GM18909 (cell line): Measurements from ENCODE around the gene KCNK13.
A peak's percentile ranks its signal among the peaks of the same experiment; 100 is the strongest.
"Not testable (repeated sequence)": the region's sequence is repeated elsewhere in the genome, so short reads cannot be mapped to it uniquely, and the experiment has no call there.

Experiments used
- ATAC-seq: cut with Tn5 transposase; IDR thresholded peaks from one replicate; pipeline ENCODE4 v1.9.1; 2021; ENCODE audit warnings: mild to moderate bottlenecking; ENCODE audit not compliant: unreplicated experiment, poor library complexity

Gene KCNK13

GRCh38 chr14:90060312-90060964, 1.4 kb upstream of the KCNK13 start:
- peak; percentile 78 for ATAC-seq

- peak; percentile 25 for ATAC-seq
These were observed 669 bp upstream of the KCNK13 start for GRCh38 chr14:90060965-90061684.

GRCh38 chr14:90062127-90062794, 467 bp downstream of the KCNK13 start:
- ATAC-seq, result no peak

- no peak for ATAC-seq
These were observed 1.2 kb downstream of the KCNK13 start for GRCh38 chr14:90062822-90063539.

- no peak for ATAC-seq
These were observed 10.6 kb downstream of the KCNK13 start for GRCh38 chr14:90072350-90072749.

GRCh38 chr14:90079576-90079975, 17.8 kb downstream of the KCNK13 start:
- ATAC-seq, result no peak

- ATAC-seq, result no peak
These were observed 25.6 kb downstream of the KCNK13 start for GRCh38 chr14:90087433-90087832.

GRCh38 chr14:90088176-90088575, 26.4 kb downstream of the KCNK13 start:
- no peak for ATAC-seq

- not testable (repeated sequence) for ATAC-seq
These were observed 27.7 kb downstream of the KCNK13 start for GRCh38 chr14:90089486-90089885.

GRCh38 chr14:90091393-90091792, 29.6 kb downstream of the KCNK13 start:
- ATAC-seq, result no peak

GRCh38 chr14:90093942-90094595, 32.3 kb downstream of the KCNK13 start:
- no peak for ATAC-seq

GRCh38 chr14:90095096-90095495, 33.3 kb downstream of the KCNK13 start:
- no peak for ATAC-seq

GRCh38 chr14:90096566-90096965, 34.8 kb downstream of the KCNK13 start:
- ATAC-seq, result no peak

GRCh38 chr14:90103808-90104207, 42.0 kb downstream of the KCNK13 start:
- ATAC-seq, result no peak

GRCh38 chr14:90105756-90106155, 44.0 kb downstream of the KCNK13 start:
- no peak for ATAC-seq

GRCh38 chr14:90107789-90108188, 46.0 kb downstream of the KCNK13 start:
- no peak for ATAC-seq

GRCh38 chr14:90109858-90110257, 48.1 kb downstream of the KCNK13 start:
- no peak for ATAC-seq

GRCh38 chr14:90111895-90112534, 50.2 kb downstream of the KCNK13 start:
- ATAC-seq, result no peak

- ATAC-seq, result no peak
These were observed 52.8 kb downstream of the KCNK13 start for GRCh38 chr14:90114554-90114953.

GRCh38 chr14:90115780-90116179, 54.0 kb downstream of the KCNK13 start:
- no peak for ATAC-seq
